Stimulated activated CD4-positive, alpha-beta T cell treated with anti-CD3 and anti-CD28 coated beads, Interleukin-4, amount 100 ng/mL, for 24 hours (primary cell): ENCODE data around the gene DTNA.
"Not testable (repeated sequence)": the region's sequence is repeated elsewhere in the genome, so short reads cannot be mapped to it uniquely, and the experiment has no call there.

ENCODE experiments used
- DNase-seq: peaks from one replicate; pipeline ENCODE4 v3.0.0-alpha.2; 2020

The DTNA gene

DNA sequence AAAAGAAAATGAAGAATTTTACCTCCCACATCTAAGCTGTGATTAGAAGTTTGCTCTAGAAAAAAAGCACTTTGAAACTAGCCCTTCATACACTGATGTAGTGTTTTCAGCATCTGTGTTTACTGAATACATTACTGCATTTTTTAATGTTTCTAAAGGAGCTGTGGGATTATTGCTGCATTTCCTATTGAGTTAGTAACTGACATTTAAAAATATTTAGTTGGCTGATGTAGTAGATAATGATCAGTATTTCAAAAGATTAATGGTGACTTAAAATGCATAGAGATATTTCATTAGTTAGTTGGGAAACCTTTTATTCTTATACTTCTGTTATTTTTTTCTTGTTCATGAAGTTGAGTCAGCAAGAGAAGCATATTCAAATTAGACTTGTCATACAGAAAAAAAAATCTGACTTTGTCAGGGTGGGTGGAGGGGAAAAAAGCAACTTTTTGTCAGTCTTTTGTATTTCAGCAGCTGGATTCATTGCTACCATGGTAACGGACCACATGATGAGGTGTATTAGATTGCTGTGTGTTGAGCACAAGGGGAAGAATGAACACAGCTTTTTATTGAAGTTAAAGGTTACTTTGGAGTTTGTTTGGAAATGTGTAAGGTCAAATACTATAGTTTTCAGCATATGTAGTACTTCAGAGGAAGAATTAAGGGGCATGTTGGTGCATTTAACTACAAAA, at the start of gene DTNA:
TSS of gene DTNA (plus strand) at position 549 of the 692 bp plus-strand sequence. CDS start 45,679 bp downstream, outside the sequence.
- no peak for DNase-seq

DNA sequence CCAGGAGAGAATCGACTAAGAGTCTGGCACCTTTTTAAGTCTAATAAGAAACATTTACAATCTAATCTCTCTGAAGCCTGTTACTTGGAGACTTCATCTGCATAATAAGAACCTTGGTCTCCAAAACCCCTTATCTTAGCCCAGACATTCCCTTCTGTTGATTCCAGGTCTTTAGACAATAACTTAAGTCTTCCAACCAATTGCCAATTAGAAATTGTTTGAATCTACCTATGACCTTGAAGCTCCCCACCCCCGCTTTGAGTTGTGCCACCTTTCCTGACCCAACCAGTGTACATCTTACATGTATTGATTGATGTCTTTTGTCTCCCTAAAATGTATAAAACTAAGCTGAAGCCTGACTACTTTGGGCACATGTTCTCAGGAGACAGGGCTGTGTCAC, 49.5 kb upstream of the DTNA start:
- no peak for DNase-seq

DNA sequence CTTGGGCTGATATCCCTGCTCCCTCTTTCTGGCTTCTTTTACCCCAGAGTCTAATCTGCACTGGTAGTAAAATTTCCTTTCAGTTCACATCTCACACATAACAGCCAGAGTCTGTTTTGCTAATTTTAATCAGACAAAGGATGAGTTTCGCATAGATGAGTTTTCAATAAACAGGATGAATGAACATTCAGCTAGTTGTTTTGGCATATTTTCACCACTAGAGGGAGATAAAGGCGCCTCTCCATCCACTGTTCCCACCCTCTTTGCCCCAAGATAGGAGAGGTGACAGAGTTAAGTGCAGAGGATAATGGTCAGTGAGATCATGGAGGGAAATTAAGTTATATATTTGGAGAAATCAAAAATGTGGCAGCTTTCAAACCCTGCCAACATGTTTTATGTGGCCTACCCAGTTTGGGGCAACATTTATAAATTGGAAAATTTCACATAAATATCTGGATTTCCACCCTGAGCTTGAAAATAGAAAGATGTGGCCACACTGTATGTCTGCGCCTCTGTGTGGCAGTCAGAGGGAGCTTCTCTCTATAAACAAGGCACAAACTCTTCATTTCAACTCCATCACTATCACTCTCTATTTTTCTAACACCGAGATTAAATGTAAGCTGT, 48.5 kb upstream of the DTNA start:
- DNase-seq = no peak

DNA sequence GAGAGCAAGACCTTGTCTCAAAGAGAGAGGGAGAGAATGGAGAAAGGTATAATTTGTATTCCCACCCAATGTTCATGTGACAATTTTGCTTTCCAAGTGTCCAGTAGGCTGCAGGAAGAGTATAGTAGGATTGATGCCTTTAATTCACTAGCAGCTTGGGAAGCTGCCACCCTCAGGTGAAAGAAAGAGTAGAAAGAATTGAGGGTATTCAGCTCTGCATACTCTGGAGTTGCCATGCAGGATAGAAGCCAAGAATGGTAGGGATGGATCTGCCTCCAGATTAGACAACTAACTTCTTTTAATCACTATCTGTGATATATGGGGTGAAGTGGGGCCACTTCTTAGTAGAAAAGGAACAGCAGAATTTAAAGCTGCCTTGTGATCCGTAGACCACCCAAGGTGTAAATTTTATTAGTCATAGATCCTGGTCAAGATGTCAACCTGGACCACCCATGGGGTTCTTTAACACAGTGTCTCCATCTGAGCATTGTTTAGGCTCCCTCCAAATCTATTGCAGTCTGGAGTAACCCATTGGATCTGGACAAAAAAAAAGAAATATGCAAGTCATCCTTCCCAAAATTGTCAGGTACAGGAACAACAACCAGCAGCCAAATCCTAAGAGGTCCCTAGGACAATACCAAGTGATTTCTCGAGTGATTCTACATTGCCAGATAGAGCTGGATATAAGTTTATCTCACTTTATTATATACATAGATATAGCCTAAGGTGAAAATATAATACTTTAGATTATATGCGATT, 33.1 kb upstream of the DTNA start:
- DNase-seq = no peak

DNA sequence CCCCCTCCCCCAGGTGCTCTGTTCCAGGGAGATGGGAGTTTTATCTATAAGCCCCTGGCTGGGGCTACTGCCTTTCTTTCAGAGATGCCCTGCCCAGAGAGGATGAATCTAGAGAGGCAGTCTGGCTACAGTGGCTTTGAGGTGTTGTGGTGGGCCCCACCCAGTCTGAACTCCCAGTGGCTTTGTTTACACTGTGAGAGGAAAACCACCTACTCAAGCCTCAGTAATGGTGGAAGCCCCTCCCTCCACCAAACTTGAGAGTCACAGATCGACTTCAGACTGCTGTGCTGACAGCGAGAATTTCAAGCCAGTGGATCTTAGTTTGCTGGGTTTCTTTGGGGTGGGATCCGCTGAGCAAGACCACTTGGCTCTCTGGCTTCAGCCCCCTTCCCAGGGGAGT, 20.3 kb upstream of the DTNA start:
- not testable (repeated sequence) for DNase-seq

DNA sequence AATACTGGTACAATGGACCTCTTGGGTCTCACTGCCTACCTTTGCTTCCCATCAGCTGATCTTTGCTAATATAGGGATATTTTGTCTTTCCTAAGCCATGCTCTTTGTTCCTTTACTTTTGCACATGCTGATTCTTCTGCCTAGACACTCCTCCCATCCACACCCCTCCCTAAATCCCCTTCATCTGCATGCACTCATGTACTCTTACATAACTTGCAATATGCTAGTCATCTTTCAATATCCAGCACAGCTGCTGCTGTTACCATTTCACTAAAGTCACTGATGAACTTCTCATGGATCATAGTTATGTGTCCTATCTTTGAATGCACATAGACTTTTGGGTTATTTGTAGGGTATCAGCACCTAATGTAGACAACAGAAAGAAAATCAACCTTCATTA, 18.5 kb upstream of the DTNA start:
- DNase-seq = no peak

DNA sequence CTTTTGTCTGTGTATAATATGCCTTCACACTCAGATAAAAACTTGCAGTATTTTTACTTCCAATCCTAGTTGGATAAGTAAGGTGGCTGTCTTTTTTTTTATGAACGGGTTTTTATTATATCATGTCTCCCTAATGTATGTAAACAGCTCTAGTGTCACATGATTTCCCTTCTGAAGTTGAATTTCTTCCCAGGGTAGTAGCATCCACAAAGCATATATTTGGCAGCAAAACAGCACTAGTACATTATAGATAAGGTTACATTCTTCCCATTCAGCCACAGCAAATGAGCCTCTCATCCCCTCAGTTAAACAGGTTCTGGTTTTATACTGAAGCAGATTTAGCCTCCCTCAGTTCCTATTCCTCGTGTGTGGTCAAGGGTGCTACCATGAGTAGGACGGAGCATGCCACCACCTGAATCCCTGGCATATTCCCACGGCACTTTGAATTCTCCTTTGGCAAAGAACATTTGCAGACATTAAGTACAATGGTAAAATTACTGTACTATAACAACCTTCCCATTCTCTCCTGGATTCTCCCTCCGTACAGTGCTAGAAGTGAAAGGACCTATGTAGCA, 15.4 kb upstream of the DTNA start:
- DNase-seq = no peak

DNA sequence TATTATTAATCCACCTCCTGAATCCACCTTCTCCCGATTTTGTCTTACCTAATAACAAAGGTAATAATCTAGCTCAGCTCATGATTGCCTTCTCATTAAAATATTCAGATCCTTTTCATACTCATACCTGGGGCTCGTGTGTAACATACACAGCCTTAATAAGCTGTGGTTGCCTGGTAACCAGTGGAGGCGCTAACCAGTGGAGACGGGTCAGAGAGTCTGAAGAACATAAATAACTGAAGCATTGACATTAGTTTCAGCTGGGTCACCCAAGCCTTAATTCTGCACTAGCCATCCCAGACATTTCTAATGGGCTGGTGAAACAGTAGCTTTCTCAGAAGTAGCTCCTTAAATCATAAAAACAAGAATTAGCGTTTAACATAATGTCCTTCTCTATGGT, 14.8 kb upstream of the DTNA start:
- no peak for DNase-seq

DNA sequence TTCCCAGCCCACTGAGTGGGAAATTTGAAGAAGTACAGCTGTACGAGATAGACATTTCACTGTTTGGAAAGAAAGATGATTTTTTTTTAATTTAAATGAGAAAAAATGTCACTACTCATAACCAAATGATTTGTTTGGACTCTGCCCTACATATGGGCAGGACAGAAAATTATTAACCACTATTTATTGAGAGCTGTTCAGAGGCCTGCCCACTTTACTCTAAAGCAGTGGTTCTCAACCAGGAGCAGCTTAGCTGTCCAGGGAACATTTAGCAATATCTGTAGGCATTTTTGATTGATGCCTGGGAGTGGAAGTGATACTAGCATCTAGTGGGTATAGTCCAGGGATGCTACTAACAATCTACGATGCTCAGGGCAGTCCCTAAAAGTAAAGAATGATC, 13.4 kb upstream of the DTNA start:
- DNase-seq = no peak

DNA sequence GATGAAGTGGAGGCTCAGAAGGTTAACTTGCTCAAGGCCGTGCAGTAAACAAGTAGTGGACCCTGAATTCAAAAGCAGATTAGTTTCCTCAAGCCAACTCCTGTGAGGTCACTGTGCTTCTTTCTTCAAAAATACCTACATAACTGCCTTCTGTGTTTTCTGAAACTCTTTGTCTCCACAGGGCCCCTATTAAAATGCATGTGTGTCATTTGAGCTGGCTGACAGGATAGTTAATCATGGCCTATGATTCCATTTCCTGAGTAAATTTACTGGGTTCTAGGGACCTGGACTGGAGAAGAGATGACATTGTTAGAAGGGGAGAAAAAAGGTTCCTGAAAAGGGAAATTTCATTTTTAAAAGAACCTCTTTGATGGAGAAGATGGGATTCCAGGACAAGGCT, 12.9 kb upstream of the DTNA start:
- DNase-seq = no peak

DNA sequence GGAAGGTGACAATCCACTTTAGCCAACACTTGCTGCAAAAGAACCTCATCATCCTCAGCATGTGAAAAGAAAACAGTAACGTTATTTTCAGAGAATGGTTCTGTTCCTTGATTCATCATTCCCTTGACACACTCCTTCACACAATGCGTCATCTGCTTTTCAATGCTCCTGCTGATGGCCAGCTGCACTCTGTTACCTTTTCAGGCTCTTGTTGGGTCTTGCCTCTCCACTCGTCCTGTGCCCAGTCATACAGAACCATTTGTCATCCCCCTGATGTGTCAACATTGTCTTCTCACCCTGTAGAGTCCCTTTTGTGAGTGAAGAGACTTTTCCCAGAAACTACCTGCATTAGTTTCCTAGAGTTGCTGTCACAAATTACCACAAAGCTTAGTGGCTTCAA, 12.2 kb upstream of the DTNA start:
- DNase-seq = no peak

DNA sequence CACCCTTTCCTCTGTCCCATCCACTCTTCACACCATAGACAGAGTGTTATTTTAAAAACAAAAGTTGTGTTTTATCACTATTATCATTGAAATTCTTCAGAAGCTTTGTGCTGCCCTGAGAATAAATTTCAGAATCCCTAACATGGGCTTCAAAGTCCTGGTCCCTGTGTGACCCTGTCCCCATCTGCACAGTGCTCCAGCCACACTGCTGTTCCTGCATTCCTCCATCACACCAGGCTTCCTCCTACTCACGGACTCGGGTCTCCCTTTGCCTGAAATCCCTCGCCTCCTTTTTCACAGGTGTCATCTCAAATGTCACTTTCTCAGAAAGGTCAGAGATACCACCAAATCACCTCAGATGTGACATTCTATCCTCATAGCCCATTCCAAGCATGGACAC, 8.2 kb upstream of the DTNA start:
- DNase-seq = no peak

DNA sequence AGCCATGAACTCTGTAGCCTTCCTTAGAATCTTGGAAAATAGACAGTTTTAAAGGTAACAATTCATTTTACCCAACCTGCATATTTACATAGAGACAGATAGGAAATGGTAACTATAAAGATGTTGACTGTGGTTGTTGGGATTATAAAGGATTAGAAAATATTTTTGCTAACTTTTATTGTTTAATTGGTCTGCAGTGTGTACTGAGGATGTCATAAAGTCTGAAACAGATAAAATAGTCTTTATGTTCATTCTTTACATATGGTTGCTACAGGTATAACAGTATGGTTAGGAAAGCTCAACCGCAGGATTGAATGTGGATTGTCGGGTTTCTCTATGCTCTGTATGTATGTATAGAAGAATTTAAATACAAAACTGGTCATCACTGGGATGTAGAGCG, 7.3 kb upstream of the DTNA start:
- DNase-seq = no peak

DNA sequence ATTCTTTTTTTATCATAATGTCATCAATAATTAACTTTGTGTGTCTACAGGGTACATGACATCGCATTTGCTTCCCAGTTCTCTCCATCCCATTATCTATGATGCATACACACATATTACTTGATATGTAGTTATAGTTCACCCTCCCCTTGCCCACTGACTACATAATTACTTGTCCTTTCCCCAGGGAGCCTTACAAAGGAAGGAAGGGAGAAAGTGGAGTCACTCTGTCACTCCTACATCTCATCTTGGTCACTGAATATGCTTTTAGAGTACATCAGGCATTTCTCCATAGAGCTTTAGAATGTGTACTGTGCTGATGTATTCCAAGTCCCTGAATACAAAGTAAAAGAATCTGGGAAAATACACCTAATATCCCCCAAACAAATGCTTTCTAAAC, 6.0 kb upstream of the DTNA start:
- no peak for DNase-seq

DNA sequence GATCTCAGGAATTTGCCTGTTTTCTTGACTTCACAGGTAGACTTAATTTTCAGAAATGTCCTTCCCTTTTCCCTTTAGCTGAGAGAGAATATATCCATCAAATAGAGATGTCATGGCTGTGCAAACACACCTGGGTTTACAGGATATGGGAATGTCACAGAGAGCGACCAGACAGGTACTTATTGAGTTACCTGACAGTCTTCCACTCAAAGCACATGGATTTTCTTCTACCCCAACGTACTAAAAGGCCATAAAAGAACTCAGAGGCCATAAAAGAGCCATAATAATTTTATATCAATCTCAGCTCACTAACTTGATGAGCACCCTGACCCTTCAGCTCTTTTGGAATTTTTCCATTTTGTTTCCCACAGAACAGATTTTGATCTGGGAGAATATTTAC, 5.3 kb upstream of the DTNA start:
- DNase-seq = no peak

DNA sequence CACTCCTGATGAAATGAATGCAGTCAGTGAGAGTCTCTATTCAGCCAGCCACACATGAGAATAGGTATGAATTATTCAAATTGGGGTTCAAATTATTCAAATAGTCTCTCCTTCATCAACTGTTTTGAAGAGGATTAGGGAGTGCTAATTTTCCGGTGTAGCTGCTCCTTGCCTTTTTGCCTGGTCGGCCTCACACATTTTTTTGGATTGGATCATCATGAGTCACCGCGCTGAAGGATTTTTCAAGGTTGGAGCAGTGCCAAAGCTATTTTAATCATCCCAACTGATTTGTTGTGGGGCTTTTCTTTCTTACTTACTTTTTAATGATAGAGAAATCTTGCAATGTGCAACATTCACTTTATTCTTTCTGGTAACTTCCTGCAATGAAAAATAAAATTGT, 2.4 kb upstream of the DTNA start:
- no peak for DNase-seq

DNA sequence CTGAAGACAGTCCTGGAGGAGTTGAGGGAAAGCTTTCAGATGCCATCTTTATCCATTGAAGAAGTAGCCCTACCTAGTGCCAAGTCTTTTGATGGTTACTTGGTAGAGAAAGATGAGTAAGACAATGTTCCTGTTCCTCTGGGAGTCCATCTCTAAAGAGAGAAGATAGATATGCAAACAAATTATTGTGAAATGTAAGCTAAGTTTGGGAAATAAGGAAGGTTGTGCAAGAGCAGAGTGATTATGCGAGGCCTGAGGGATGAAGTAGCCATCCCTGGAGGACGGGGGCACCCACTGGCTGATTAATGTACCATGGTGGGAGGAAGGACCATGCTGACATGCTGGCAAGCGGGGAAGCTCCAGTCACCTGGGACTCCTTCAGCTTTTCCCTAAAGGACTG, 994 bp upstream of the DTNA start:
- no peak for DNase-seq

DNA sequence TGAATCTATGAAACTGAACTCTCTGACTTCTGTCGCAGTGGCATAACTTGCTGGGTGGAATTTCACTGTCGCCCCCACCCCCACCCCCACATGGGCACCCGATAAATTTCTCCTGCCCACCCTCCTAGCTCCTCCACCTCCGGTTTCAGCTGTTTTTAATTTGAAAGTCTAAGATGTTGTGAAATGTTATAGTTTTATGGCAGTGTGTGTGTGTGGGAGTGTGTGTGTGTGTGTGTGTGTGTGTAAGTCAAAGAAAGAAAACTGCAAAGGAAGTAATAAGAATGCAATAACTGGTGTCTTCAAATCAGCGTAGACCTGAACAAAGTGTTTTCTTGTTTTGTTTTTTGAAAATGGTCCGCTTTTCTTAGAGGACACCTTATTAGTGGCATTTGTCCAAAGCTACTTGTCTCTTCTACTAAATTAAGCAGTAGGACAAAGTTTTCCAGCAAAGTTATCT, 388 bp downstream of the DTNA start:
- no peak for DNase-seq

DNA sequence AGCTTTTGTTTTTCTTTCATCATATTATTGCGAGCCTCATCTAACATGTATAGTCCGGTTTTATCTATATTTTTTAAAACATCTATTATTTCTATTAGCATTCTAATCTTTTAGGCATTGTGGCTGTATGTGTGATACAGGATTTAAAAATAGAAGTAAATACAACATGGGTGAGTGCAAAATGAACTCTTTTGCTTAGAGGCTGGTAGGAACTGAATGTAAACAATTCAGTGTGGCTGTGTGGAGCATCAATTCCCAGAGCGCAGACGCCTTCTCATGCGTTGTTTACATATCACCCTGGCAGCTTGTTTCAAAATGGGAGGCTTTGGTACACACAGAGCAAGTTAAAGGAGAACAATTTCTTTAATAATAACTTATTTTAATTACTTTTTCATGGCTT, 836 bp downstream of the DTNA start:
- DNase-seq = no peak

DNA sequence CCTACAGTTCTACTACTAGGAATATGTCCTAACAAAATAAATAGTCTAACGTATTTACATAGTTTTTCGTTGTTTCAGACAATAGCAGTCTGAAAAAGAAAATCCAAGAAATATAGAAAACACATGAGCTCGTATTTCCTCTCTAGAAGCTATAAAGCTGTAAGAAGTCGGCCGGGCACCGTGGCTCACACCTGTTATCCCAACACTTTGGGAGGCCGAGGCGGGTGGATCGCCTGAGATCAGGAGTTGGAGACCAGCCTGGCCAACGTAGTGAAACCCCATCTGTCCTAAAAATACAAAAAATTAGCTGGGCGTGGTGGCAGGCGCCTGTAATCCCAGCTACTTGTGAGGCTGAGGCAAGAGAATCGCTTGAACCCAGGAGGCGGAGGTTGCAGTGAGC, 6.0 kb downstream of the DTNA start:
- not testable (repeated sequence) for DNase-seq

DNA sequence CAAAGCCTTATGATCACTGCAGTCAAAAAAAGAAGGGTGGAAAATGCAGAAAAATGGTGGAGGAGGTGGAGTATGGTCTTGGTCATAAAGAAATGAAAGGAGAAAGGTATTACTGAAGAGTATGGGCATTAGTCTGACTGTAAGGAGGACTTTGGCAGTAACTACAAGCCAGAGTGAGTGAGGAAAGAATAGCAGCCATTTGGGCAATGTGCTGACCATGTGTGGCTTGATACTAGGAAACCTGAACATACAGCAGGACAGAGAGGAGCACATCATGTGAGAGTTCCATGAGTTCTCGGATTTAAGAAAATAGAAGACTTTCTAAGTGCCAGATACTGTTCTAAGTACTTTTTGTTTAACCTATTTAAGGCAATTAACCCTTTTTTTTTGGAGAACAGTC, 8.5 kb downstream of the DTNA start:
- DNase-seq = no peak

DNA sequence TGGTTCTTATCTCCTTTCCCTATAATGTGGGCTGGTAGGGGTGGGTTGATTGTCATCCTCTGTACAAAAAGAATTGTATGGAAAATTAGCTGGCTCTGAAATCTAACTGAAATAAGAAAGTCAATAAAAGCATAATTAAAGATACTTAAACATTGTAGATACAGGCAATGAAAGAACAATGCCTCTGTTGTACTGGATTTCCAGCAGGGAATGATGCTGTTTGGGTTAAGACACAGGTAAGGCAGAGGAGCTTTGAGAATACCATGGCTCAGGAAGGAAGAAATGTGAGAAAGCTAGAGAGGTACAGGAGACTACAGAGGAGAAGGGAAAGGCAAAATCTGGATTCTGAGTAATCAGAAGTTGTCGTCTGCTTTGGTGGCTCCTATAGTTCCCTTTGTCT, 10.1 kb downstream of the DTNA start:
- no peak for DNase-seq

DNA sequence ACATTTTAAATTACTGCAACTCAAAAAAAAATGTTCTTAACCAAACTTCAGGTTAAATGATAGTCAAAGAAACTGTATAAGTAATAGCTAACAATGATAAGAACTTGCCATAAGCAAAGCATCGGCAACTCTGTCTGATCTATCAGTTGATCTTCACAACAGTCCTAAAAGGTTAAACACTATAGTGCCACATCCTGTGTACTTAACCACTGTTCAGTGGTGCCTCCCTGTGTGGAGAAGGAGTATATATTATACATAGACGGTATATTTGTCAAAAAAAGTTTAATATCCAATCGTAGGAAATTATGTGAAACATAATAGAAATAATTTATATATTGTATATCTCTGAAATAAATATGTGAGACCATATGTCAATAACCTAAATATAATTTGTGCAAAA, 13.0 kb downstream of the DTNA start:
- no peak for DNase-seq

DNA sequence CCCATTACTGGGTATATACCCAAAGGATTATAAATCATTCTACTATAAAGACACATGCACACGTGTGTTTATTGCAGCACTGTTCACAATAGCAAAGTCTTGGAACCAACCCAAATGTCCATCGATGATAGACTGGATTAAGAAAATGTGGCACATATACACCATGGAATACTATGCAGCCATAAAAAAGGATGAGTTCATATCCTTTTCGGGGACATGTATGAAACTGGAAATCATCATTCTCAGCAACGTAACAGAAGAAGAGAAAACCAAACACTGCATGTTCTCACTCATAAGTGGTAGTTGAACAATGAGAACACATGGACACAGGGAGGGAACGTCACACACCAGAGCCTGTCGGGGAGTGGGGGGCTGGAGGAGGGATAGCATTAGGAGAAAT, 15.6 kb downstream of the DTNA start:
- DNase-seq = not testable (repeated sequence)
